GM12865 (cell line): ENCODE measurements around the gene NDUFA12.

ENCODE experiments used
- DNase-seq: peaks from one replicate; pipeline ENCODE4 v3.0.0; 2010; ENCODE audit warnings: low read depth
- H3K4me3 ChIP-seq: 2 replicates; pipeline ENCODE4 v1.5.1; 2011; ENCODE audit warnings: mild to moderate bottlenecking, low read depth, low read length, control low read depth
- CTCF ChIP-seq: IDR thresholded peaks from 2 replicates; pipeline ENCODE4 v1.5.1; 2011; ENCODE audit warnings: low read length, control low read depth, low read depth, inconsistent platforms; ENCODE audit not compliant: insufficient read depth; ENCODE audit errors: missing control alignments

Gene NDUFA12

GRCh38 chr12:94971923-94972322 is 31.6 kb downstream of the NDUFA12 start:
- TF ChIP-seq CTCF = no peak
- no peak for DNase-seq
- H3K4me3 ChIP-seq = no peak overlapping the region

GRCh38 chr12:94970560-94970959 is 32.9 kb downstream of the NDUFA12 start:
- no peak for DNase-seq
- no peak overlapping the region for H3K4me3 ChIP-seq

GRCh38 chr12:94969424-94969823 is 34.1 kb downstream of the NDUFA12 start:
- DNase-seq = peak; percentile 37
- no peak for TF ChIP-seq CTCF
- no peak overlapping the region for H3K4me3 ChIP-seq

More at GRCh38 chr12:94970560-94970959, 32.9 kb downstream of the NDUFA12 start:
- TF ChIP-seq CTCF = no peak

- TF ChIP-seq CTCF = no peak
- no peak for DNase-seq
- H3K4me3 ChIP-seq = no peak overlapping the region
Observed at GRCh38 chr12:94965982-94966630, 37.4 kb downstream of the NDUFA12 start.

GRCh38 chr12:94963649-94964048 is 39.8 kb downstream of the NDUFA12 start:
- H3K4me3 ChIP-seq = no peak overlapping the region
- DNase-seq = no peak
- no peak for TF ChIP-seq CTCF

- no peak overlapping the region for H3K4me3 ChIP-seq
- no peak for TF ChIP-seq CTCF
- no peak for DNase-seq
Observed at GRCh38 chr12:94962670-94963069, 40.8 kb downstream of the NDUFA12 start.

GRCh38 chr12:94961911-94962310 is 41.6 kb downstream of the NDUFA12 start:
- TF ChIP-seq CTCF = no peak
- no peak overlapping the region for H3K4me3 ChIP-seq
- no peak for DNase-seq
